Epithelial cell of proximal tubule (primary cell): ENCODE measurements around the gene NACC2. TPM values are rescaled to one million over a fixed set of nuclear protein-coding genes. Genes with fewer than 3 reads are reported as not detected.

ENCODE experiments used
- DNase-seq: peaks from one replicate; pipeline ENCODE4 v3.0.0-alpha.2; 2011; ENCODE audit warnings: low read depth
- H3K4me3 ChIP-seq: 2 replicates; pipeline ENCODE4 v1.5.1; 2011; ENCODE audit warnings: low read depth, mild to moderate bottlenecking, low read length
- total RNA-seq: library from RNA; depleted of rRNA; stranded (reverse); fragments of >200 nt; gene quantifications from 2 replicates; pipeline ENCODE4 v1.2.3, GENCODE V29; 2015
- TF ChIP-seq, protein P1 (sequence below): conservative IDR thresholded peaks from 2 replicates; pipeline ENCODE4 v1.5.1; 2012; ENCODE audit warnings: low read depth, mild to moderate bottlenecking, low read length

NACC2 gene
- total RNA-seq, 1 donor from 2014 or later: 21.3 TPM

DNA sequence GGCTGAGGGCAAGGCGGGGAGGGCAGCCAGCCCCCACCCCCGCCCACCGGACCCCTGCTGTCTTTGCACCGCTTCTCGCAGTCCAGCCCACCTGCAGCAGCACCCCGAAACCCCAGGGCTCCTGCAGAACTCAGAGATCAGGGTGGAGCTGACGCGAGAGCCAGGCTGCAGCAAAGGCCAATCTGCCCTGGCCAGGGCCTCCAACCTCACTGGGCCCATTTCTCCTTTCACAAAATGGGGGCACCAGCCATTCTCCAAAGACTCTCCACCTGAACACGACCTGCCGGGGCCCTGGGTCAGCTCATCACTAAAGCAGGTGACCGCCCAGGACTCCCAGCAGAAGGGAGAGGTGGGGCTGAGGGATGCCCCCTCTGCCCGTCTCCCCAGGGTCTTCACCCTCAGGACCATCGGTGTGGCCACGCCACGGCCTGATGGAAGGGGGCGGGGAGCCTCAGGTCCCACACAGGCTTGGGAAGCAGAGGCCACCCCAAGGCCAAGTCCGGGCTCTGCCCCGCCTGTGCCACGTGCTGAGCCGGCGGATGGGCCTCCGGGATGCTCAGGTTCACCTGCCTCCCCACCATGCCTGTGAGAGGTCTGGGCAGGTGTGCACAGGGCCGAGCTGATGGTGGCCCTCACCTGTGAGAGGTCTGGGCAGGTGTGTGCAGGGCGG, 13.1 kb downstream of the NACC2 start:
- TF ChIP-seq, protein P1, sequence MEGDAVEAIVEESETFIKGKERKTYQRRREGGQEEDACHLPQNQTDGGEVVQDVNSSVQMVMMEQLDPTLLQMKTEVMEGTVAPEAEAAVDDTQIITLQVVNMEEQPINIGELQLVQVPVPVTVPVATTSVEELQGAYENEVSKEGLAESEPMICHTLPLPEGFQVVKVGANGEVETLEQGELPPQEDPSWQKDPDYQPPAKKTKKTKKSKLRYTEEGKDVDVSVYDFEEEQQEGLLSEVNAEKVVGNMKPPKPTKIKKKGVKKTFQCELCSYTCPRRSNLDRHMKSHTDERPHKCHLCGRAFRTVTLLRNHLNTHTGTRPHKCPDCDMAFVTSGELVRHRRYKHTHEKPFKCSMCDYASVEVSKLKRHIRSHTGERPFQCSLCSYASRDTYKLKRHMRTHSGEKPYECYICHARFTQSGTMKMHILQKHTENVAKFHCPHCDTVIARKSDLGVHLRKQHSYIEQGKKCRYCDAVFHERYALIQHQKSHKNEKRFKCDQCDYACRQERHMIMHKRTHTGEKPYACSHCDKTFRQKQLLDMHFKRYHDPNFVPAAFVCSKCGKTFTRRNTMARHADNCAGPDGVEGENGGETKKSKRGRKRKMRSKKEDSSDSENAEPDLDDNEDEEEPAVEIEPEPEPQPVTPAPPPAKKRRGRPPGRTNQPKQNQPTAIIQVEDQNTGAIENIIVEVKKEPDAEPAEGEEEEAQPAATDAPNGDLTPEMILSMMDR: no peak
- H3K4me3 ChIP-seq: no peak overlapping the region
- no peak for DNase-seq

DNA sequence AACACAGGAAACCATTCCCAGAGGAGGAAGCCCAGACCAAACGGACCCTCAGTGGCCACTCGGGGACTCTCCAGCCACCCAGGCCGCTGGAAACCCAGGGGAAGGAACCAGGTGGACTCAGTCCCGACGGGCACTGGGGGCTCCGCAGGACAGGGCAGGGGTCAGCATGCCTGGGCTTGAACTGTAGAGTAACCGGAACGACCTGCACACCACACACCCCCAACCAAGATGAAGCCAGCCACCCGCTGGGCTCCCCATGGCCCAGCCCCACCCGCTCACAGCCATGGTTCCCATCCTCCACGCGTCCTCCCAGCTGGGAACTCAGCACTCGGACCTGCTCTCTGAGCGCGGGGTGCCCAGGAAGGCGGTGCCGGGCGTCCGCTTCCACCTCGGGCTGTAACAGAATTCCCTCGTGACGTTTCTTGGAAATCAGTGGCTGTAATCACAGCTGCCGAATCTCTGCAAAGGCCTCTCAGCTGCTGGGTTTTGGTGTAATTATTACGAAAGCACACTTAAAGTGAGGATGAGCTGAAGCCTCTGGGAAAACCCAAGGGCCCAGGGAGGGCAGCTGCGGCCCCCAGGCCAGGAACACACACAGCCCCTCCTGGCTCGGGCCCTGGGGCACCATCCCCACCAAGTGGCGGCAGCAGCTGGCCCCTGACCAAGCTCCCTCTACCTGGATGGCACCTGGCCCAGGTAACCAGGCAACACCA, 13.8 kb downstream of the NACC2 start:
- no peak for DNase-seq
- no peak overlapping the region for H3K4me3 ChIP-seq
- TF ChIP-seq, protein P1: no peak

DNA sequence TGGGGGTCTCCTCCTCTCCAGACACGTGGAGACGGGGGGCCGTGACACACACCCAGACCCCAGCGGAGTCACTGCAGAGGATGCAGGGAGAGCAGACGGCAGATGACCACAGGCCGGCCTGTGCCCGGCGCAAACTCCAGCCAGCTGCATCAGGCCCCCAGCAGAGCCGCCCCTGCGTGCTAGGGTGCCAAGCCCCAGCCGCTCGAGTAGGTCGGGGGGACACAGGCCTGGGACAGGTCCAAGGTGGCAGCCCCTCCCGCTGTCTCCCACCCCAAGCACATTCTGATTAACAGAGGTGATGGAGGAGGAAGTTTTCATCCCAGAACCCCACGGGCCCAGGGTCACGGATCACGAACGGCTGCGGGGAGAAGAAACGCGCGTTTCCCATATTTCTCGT, 14.4 kb downstream of the NACC2 start:
- DNase-seq: no peak
- TF ChIP-seq, protein P1: no peak

DNA sequence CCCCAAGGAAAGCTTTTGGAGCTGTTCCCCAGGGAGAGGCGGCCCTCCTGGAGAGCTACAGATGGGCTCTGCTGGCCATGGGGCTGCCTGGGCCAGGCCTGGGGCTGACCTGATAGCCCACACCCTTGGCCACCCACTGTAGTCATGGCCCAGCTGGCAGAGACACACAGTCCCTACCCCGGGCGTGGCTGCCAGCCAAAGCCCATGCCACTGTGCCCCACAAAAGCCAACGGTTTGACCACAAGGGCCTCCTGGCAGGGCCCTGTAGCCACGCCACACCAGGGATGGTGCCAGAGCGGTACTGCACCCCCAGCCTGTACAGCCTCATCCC, 15.2 kb downstream of the NACC2 start:
- DNase-seq: no peak
- H3K4me3 ChIP-seq: no peak overlapping the region
- TF ChIP-seq, protein P1: no peak

More for the DNA sequence above, 14.4 kb downstream of the NACC2 start:
- no peak overlapping the region for H3K4me3 ChIP-seq

DNA sequence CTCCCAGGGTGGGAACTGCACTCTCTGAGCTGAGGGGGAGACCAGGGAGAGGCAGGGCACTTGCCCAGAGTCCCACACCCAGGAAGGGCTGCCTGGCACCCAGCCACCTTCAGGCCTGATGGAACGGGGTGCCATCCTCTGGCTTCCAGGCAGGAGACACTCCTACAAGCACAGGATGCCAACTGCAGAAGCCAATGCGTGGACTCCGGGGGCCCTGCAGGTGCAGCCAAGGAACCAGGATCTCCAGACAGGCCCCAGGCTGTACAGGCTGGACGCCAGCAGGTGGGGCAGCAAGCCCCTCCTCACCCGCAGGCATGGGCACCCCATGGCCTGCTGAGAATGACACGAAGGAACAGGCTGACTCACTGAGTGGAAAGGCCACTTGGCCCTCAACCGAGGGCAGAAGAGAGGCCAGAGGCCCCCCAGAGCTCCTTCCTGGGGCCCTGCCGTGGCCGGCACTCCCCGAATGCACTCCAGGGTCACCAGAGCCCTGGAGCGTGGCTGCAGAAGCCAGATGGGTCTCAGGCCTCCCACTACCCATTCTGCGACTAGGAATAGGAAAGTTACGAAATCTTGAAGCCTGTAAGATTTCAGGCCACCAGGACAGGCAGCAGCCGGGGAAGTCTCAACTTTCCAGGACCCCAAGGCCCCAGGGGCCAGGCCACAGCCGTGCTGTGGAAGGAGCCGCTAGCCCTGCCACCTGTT, 15.7 kb downstream of the NACC2 start:
- no peak overlapping the region for H3K4me3 ChIP-seq
- TF ChIP-seq, protein P1: peak; percentile 16
- no peak for DNase-seq

DNA sequence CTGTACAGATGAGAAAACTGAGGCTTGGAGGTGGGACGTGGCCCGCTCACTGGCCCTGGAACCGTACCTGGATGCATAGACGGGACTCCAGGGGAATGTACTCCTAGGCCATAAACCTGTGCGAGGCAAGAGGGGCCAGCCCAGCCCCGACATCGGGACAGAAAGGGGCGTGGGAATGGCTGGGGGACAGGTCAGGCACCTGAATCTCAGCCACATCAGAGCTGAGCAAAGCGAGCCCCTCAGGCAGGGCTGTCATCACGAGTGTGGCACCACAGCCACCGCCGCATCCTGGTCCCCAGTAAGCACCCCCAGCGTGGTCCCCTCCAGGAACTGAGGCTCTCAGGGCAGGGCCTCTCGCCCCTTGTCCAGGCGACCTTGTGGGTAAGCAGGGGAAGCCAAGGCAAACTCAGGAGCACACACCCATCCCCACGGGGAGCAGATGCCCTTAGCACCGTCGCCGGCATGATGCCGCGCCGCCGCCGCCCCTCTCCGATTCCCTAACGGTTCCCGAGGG, 16.5 kb downstream of the NACC2 start:
- no peak overlapping the region for H3K4me3 ChIP-seq
- no peak for DNase-seq
- TF ChIP-seq, protein P1: no peak
